Prostate gland (tissue), 2 donors: ENCODE measurements around the gene C11orf97.

Experiments
- CTCF ChIP-seq, 4 experiments: fragments of 200-600 bp in 2 of 4; fragments of 450-650 bp in 2 of 4; sonication (generic) in 2 of 4; IDR thresholded peaks; 1 replicate in 3 of 4; 2 replicates in 1 of 4; pipeline ENCODE4 v1.5.1; 2016 to 2019; ENCODE audit warnings: antibody characterized with exemption in 4 of 4, mild to moderate bottlenecking in 2 of 4, moderate library complexity in 2 of 4
- POLR2A ChIP-seq: fragments of 450-650 bp; IDR thresholded peaks from one replicate; pipeline ENCODE4 v1.6.1; 2016; ENCODE audit warnings: antibody characterized with exemption, mild to moderate bottlenecking
- POLR2AphosphoS5 ChIP-seq: sonication (generic); formaldehyde crosslinking; IDR thresholded peaks from one replicate; pipeline ENCODE4 v1.6.1; 2017; ENCODE audit warnings: antibody characterized with exemption

GRCh38 chr11:94513091-94513490, 830 bp downstream of the C11orf97 start:
- no peak for TF ChIP-seq CTCF (IDR thresholded peaks at IDR 0.05)
- no peak for TF ChIP-seq POLR2AphosphoS5
- TF ChIP-seq POLR2A = no peak
